Esophagus mucosa (tissue), 1 donor: ENCODE measurements around the gene ABCF3. TPM values are rescaled to one million over a fixed set of nuclear protein-coding genes. Genes with fewer than 3 reads are reported as not detected.

ENCODE experiments used
- ATAC-seq: fragments of 200-7000 bp; cut with Tn5 transposase; one replicate; pipeline ENCODE4 v1.9.1; 2020
- total RNA-seq: library from RNA; stranded (reverse); gene quantifications from one replicate; pipeline ENCODE4 v1.2.4, GENCODE V29; 2023
- donor health status: DM: yes; HTN: yes; CAD: no.

ABCF3 gene
- total RNA-seq, 1 donor from 2014 or later: 45.3 TPM

DNA sequence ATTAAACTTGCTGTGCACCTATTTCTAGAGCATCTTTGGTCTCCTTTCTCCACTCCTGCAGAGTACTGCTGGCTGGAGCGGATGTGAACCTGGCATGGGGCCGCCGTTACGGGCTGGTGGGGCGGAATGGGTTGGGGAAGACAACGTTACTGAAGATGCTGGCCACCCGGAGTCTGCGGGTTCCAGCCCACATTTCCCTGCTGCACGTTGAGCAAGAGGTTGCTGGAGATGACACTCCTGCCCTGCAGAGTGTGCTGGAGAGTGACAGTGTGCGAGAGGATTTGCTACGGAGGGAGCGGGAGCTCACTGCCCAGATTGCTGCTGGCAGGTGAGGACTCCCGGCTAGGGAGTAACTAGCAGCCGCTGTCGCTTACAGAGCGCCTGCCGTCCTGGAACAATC lies 2.1 kb downstream of the ABCF3 start:
- ATAC-seq: no peak

DNA sequence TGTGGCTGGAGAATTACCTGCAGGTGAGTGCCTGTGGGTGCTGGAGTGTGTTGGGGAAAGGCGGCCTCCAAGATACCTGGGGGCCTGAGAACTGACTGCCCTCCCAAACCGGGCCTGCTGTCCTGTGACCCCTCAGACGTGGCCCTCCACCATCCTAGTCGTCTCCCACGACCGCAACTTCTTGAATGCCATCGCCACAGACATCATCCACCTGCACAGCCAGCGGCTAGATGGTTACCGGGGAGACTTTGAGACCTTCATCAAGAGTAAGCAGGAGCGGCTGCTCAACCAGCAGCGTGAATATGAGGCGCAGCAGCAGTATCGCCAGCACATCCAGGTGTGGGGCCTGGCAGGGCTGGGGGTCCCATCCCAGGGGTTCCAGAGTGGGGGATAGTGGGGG lies 3.4 kb downstream of the ABCF3 start:
- no peak for ATAC-seq

DNA sequence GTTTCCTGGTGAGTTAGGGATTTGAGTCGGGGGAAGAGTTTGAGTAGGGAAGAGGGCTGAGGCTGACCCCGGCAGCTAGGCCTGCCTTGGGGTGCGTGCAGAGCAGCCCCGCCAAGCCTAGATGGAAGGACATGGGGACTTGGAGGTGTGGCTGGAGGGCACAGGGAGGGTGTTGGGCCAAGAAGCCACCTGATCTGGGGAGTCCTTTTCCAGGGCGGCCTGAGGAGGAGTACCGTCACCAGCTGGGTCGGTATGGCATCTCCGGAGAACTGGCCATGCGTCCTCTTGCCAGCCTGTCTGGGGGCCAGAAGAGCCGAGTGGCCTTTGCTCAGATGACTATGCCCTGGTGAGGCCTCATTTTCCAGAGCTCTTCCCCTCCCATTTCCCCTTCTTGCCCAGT lies 6.9 kb downstream of the ABCF3 start:
- ATAC-seq: no peak

DNA sequence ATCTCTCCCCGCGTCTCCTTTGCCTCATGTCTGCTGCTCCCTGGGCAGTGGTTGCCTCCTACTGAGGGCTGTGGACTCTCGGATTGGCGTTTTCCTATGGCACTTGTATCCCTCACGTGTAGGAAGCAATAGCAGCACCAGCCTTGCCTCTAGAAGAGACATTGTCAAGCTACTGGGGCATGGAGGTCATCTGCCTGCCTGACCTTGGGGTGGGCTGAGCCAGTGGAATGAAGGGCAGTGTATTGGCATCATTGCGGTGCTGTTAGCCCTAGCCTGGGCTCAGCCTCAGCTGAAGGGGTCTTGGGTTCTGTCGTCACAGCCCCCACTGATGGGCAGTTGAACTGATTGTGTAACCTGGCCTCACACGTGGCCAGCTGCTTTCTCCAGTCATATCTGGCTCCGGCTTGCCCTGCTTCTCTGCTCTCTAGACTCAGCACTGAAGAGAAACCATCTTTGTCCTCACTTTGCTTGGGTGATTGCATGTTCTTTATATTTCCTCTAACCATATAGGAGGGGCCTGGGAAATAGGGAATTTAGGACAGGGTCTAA lies 8.1 kb downstream of the ABCF3 start:
- no peak for ATAC-seq

GRCh38 chr3:184196536-184196935 lies 10.5 kb downstream of the ABCF3 start:
- no peak for ATAC-seq

- ATAC-seq: no peak
Measured at GRCh38 chr3:184198509-184198908, 12.5 kb downstream of the ABCF3 start.

DNA sequence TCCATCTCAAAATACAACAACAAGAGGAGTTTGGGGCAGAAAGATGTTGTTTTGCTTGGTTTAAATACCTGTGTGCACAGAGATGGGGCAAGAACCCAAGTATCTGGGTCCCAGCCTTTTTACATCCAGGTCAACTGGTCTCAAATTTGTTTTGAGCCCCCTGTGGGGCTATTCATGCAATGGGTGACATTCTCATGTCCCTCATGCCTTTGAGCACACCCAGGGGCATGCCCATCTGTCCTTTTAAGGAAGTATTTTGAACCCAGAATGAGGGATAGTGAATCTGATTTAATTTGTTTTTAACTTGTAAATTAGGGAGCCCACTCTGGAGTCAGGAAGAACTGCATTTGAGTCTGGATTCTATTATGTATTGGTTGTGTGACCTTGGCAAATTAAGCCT lies 14.8 kb downstream of the ABCF3 start:
- no peak for ATAC-seq

GRCh38 chr3:184203526-184203925 lies 17.5 kb downstream of the ABCF3 start:
- ATAC-seq: peak; percentile 31

- no peak for ATAC-seq
Measured at GRCh38 chr3:184209146-184209923, 23.3 kb downstream of the ABCF3 start.

- ATAC-seq: no peak
Measured at GRCh38 chr3:184211297-184211696, 25.3 kb downstream of the ABCF3 start.

DNA sequence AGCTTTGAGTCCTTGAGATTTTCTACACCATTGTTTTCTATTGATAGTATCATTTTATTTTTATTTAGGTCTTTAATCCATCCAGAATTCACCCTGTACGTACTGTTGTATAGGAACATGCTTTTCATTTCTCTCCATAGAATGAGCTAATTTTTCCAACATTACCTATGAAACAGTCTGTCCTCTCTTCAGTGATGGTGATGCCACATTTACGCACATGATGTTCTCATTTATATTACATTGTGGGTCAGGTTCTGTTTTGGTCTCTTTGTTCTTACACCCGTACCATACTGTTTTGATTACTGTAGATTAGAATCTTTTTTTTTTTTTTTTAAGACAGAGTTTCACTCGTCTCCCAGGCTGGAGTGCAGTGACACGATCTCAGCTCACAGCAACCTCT lies 25.7 kb downstream of the ABCF3 start:
- ATAC-seq: no peak

- no peak for ATAC-seq
Measured at GRCh38 chr3:184218814-184219213, 32.8 kb downstream of the ABCF3 start.

DNA sequence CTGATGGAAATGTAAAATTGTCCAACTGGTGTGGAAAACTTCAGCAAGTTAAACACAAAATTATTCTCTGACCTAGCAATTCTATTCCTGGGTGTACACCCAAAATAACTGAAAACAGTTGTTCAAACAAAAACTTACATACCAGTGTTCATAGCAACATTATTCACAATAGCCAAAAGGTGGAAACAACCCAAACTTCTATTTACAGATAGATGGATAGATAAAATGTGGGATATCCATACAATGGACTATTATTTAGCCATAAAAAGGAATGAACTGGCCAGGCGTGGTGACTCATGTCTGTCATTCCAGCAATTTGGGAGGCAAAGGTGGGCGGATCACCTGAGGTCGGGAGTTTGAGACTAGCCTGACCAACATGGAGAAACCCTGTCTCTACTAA lies 36.5 kb downstream of the ABCF3 start:
- no peak for ATAC-seq

DNA sequence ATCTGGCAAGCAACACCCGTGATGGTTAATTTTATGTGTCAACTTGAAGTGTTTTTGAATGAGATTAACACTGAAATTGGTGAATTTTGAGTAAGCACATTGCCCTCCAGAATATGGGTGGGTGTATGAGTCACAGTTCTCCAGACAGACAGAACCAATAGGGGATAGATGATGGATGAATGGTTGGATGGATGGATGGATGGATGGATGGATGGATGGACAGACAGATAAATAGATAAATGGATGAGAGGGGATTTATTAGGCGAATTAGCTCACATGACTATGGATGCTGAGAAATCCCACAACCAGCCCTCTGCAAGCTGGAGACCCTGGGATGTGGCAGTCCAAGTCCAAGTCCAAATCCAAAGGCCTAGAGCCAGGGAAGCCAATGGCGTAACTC lies 37.9 kb downstream of the ABCF3 start:
- no peak for ATAC-seq

GRCh38 chr3:184227481-184227935 lies 41.5 kb downstream of the ABCF3 start:
- ATAC-seq: no peak

GRCh38 chr3:184228376-184229137 lies 42.6 kb downstream of the ABCF3 start:
- ATAC-seq: no peak

- ATAC-seq: peak; percentile 61
Measured at GRCh38 chr3:184229394-184230080, 43.5 kb downstream of the ABCF3 start, which contains the start of gene VWA5B2. TSS of gene VWA5B2 (plus strand) at chr3:184229585. CDS start at chr3:184230529, 944 bp downstream.

- no peak for ATAC-seq
Measured at GRCh38 chr3:184230081-184230602, 44.1 kb downstream of the ABCF3 start.

- peak; percentile 65 for ATAC-seq
Measured at GRCh38 chr3:184230603-184231528, 44.9 kb downstream of the ABCF3 start.

GRCh38 chr3:184231671-184232070 lies 45.7 kb downstream of the ABCF3 start:
- ATAC-seq: no peak

- no peak for ATAC-seq
Measured at GRCh38 chr3:184233127-184233843, 47.3 kb downstream of the ABCF3 start.
